NT2/D1 (cell line): ENCODE results near the gene XYLT1.

Source experiments
- DNase-seq: peaks from one replicate; pipeline ENCODE4 v3.0.0-alpha.2; 2011; ENCODE audit warnings: low read depth, low spot score
- H3K27me3 ChIP-seq: 2 replicates; pipeline ENCODE4 v1.6.0; 2011; ENCODE audit warnings: mild to moderate bottlenecking; ENCODE audit not compliant: insufficient read length, insufficient read depth
- H3K36me3 ChIP-seq: 2 replicates; pipeline ENCODE4 v1.6.1; 2011; ENCODE audit warnings: mild to moderate bottlenecking, low read length, mixed read lengths; ENCODE audit not compliant: insufficient read depth, insufficient read length
- H3K4me1 ChIP-seq: 2 replicates; pipeline ENCODE4 v1.5.1; 2011; ENCODE audit not compliant: insufficient read depth, insufficient read length
- H3K4me3 ChIP-seq: 2 replicates; pipeline ENCODE4 v1.5.1; 2011; ENCODE audit warnings: low read depth; ENCODE audit not compliant: insufficient read length
- H3K9ac ChIP-seq: 2 replicates; pipeline ENCODE4 v1.6.0; 2011; ENCODE audit warnings: low read depth; ENCODE audit not compliant: insufficient read length
- H3K9me3 ChIP-seq: 2 replicates; pipeline ENCODE4 v1.5.1; 2011; ENCODE audit warnings: mild to moderate bottlenecking, low read length; ENCODE audit not compliant: insufficient read depth
- SUZ12 ChIP-seq: IDR thresholded peaks from 2 replicates; pipeline ENCODE4 v1.6.1; 2011; ENCODE audit not compliant: insufficient read length, insufficient read depth; ENCODE audit errors: extremely low read depth
- YY1 ChIP-seq: IDR thresholded peaks from 2 replicates; pipeline ENCODE4 v1.6.1; 2011; ENCODE audit not compliant: insufficient read length, insufficient read depth
- ZNF274 ChIP-seq: IDR thresholded peaks from 2 replicates; pipeline ENCODE4 v1.6.1; 2011; ENCODE audit warnings: mild to moderate bottlenecking, low read depth, low read length

XYLT1 gene

GRCh38 chr16:17503331-17503730, 32.6 kb upstream of the XYLT1 start:
- TF ChIP-seq YY1 (no peak), ZNF274 (no peak), SUZ12 (no peak)
- Histone ChIP-seq H3K4me1 (peaks cover 2% of the 10 kb centered on the region), H3K36me3 (no peaks in the 10 kb centered on the region), H3K27me3 (no peaks in the 10 kb centered on the region), H3K4me3 (no peak overlapping the region), H3K9me3 (peaks cover 8% of the 10 kb centered on the region; the same call in 1 of the 2 replicates), H3K9ac (no peak overlapping the region)
- no peak for DNase-seq

DNA sequence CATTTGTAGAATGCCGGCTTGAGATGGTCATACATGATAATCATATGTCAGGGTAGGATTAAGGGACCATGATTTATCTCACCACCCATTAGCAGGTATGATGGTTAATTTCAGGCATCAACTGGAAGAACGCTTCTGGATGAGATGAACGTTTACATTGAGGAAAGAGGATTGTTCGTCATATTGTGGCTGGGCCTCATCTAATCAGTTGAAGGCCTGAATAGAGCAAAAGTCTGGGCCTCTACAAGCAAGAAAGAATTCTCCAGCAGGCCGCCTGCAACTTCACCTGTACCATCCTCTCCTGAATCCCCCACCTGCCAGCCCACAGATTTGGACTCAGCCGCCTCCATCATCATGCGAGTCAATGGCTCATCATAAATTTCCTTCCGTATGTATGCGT, 30.6 kb upstream of the XYLT1 start:
- peaks cover 12% of the 10 kb centered on the region; the same call in 1 of the 2 replicates for H3K9me3 ChIP-seq
- H3K4me1 ChIP-seq, result peaks cover 2% of the 10 kb centered on the region
- H3K36me3 ChIP-seq, result no peaks in the 10 kb centered on the region
- no peak for DNase-seq
- no peak for TF ChIP-seq YY1
- TF ChIP-seq ZNF274, result no peak
- no peak for TF ChIP-seq SUZ12
- no peak overlapping the region for H3K9ac ChIP-seq
- H3K27me3 ChIP-seq, result no peaks in the 10 kb centered on the region
- no peak overlapping the region for H3K4me3 ChIP-seq

- DNase-seq, result no peak
- Histone ChIP-seq H3K36me3 (no peaks in the 10 kb centered on the region), H3K27me3 (no peaks in the 10 kb centered on the region), H3K4me3 (no peak overlapping the region), H3K9me3 (peaks cover 14% of the 10 kb centered on the region; the same call in 1 of the 2 replicates), H3K4me1 (peaks cover 2% of the 10 kb centered on the region), H3K9ac (no peak overlapping the region)
- no peak for TF ChIP-seq YY1
- no peak for TF ChIP-seq ZNF274
- no peak for TF ChIP-seq SUZ12
Measured at GRCh38 chr16:17499223-17499902, 28.6 kb upstream of the XYLT1 start.

DNA sequence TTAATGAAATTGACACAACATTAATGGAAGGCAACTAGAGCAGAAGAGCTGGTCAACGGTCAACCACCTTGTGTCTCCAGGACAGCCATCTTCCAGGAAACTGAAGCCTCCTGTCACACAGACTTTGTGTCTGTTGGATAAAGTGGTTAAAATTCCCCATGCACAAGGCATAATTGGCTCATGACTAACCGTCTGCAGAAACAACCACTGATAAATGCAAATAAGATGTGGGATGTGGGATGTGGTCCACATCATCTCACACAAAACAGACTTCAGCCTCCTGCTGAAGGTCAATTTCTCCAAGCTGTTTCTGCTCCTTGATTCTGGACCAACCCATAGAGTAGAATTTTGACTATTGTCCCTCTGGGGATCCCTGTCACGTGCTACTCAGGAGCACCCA, 26.9 kb upstream of the XYLT1 start:
- no peaks in the 10 kb centered on the region for H3K4me1 ChIP-seq
- no peaks in the 10 kb centered on the region for H3K36me3 ChIP-seq
- H3K9ac ChIP-seq, result no peak overlapping the region
- H3K27me3 ChIP-seq, result no peaks in the 10 kb centered on the region
- peaks cover 14% of the 10 kb centered on the region; the same call in 1 of the 2 replicates for H3K9me3 ChIP-seq
- no peak for DNase-seq
- TF ChIP-seq ZNF274 (no peak), SUZ12 (no peak), YY1 (no peak)
- H3K4me3 ChIP-seq, result no peak overlapping the region

DNA sequence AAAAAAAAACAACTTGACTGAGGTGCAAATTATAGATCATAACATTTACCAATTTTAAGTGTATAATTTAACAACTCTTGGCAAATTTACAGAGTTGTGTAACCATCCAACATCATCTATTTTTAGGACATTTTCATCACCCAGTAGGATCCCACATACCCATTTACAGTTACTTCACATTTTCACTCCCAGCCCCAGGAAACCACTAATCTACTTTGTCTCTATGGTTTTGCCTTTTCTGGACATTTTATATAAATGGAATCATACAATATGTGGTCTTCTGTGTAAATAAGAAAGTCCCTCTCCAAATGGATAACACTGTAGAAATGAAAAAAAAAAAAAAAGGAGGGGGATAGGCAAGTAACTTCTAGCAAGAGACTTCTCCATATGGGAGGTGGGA, 26.1 kb upstream of the XYLT1 start:
- no peak overlapping the region for H3K9ac ChIP-seq
- no peak for DNase-seq
- no peaks in the 10 kb centered on the region for H3K4me1 ChIP-seq
- no peaks in the 10 kb centered on the region for H3K27me3 ChIP-seq
- H3K4me3 ChIP-seq, result no peak overlapping the region
- H3K9me3 ChIP-seq, result peaks cover 14% of the 10 kb centered on the region; the same call in 1 of the 2 replicates
- no peak for TF ChIP-seq YY1
- H3K36me3 ChIP-seq, result no peaks in the 10 kb centered on the region

DNA sequence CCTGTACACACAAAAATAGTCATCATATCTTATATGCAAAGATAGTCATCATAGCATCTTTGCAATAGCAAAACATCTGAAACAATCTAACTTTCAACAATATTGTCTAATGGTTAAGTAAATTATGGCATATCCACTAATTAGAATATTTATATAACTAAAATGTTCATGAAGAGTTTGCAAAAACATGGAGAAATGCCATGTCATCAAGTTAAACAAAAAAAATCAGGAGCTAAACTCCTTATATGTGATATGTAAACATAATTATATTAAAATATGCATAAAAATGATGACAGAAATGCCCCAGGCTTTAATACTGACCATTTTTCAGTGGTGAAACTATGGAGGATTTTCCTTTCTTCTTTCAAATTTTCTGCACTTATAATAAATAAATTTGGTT, 22.3 kb upstream of the XYLT1 start:
- no peak overlapping the region for H3K4me3 ChIP-seq
- peaks cover 14% of the 10 kb centered on the region; the same call in 1 of the 2 replicates for H3K9me3 ChIP-seq
- no peak for TF ChIP-seq SUZ12
- no peak for TF ChIP-seq YY1
- TF ChIP-seq ZNF274, result no peak
- H3K36me3 ChIP-seq, result no peaks in the 10 kb centered on the region
- no peaks in the 10 kb centered on the region for H3K4me1 ChIP-seq
- H3K27me3 ChIP-seq, result no peaks in the 10 kb centered on the region
- DNase-seq, result no peak
- no peak overlapping the region for H3K9ac ChIP-seq

DNA sequence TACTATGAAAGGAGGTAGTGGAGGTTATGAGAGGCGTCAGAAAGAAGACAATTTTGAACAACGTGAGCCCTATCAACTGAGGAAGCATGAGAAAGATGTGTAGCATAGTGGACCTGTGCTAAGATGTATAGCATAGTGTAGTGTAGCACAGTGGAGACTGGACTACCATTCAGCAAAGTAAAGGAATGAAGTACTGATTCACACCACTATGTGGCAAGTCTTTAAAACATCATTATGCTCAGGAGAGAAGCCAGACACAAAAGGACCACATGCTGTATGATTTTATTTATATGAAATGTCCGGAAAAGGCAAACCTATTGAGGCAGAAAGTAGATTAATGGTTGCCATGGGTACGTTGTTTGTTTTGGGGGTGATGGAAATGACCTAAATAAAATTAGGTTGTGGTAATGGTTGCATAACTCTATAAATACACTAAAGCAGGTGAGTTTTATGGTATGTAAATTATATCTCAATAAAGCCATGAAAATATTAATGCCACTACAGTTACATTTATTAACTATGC, 20.4 kb upstream of the XYLT1 start:
- Histone ChIP-seq H3K4me1 (no peaks in the 10 kb centered on the region), H3K9me3 (peaks cover 2% of the 10 kb centered on the region; the same call in 1 of the 2 replicates), H3K27me3 (no peaks in the 10 kb centered on the region), H3K36me3 (no peaks in the 10 kb centered on the region), H3K9ac (no peak overlapping the region), H3K4me3 (no peak overlapping the region)
- no peak for DNase-seq
- no peak for TF ChIP-seq YY1
- no peak for TF ChIP-seq SUZ12
- TF ChIP-seq ZNF274, result no peak

DNA sequence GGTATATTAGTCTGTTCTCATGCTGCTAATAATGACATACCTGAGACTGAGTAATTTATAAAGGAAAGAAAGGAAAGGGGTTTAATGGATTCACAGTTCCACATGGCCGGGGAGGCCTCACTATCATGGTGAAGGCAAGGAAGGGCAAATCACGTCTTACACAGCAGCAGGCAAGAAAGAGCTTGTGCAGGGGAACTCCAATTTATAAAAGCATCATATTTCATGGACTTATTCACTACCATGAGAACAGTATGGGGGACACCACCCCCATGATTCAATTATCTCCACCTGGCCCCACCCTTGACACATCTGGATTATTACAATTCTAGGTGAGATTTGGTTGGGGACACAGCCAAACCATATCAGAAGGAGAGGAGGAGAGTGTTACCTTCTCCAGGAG, 17.7 kb upstream of the XYLT1 start:
- H3K9ac ChIP-seq, result no peak overlapping the region
- no peak for TF ChIP-seq SUZ12
- TF ChIP-seq YY1, result no peak
- TF ChIP-seq ZNF274, result no peak
- no peak overlapping the region for H3K4me3 ChIP-seq
- H3K27me3 ChIP-seq, result no peaks in the 10 kb centered on the region
- H3K36me3 ChIP-seq, result no peaks in the 10 kb centered on the region
- DNase-seq, result no peak
- no peaks in the 10 kb centered on the region for H3K9me3 ChIP-seq
- H3K4me1 ChIP-seq, result no peaks in the 10 kb centered on the region
